ENCODE measurements around the gene SPRR2B. TPM values are rescaled to one million over a fixed set of nuclear protein-coding genes. Genes with fewer than 3 reads are reported as not detected.

Gene SPRR2B
- total and polyA plus RNA-seq, 9 of the 15 experiments (the other 6 are each of a cell fraction or from before 2014, with no cell fraction given): not detected

GRCh38 chr1:153040950-153041631, 30.3 kb downstream of the SPRR2B start, which contains the start of gene SPRR2D (continued):
- TF ChIP-seq ZBTB11 (CRISPR knock-in tag; IDR thresholded peaks at IDR 0.05): no peak
- TF ChIP-seq CXXC5 (CRISPR knock-in tag; IDR thresholded peaks at IDR 0.05): no peak
- no peak for TF ChIP-seq ZNF512 (tag; IDR thresholded peaks at IDR 0.05)
- no peak for TF ChIP-seq TOE1 (IDR thresholded peaks at IDR 0.05; ENCODE audit: borderline replicate concordance)
- no peak for TF ChIP-seq TOE1 (CRISPR knock-in tag; IDR thresholded peaks at IDR 0.05; ENCODE audit: borderline replicate concordance, low read depth)
- TF ChIP-seq RBM15 (IDR thresholded peaks at IDR 0.05; ENCODE audit: insufficient read depth, low read length): no peak
- no peak for TF ChIP-seq NR4A1 (CRISPR knock-in tag; IDR thresholded peaks at IDR 0.05)
- no peak for TF ChIP-seq NR4A1 (tag; IDR thresholded peaks at IDR 0.05)
- TF ChIP-seq RAD21 (CRISPR knock-in tag; conservative IDR thresholded peaks at IDR 0.05 in 1 of 2, IDR thresholded peaks at IDR 0.05 in 1 of 2): no peak
- TF ChIP-seq NBN (IDR thresholded peaks at IDR 0.05; ENCODE audit: low read depth): no peak
- TF ChIP-seq ELF2 (CRISPR knock-in tag; IDR thresholded peaks at IDR 0.05): no peak
- TF ChIP-seq WHSC1 (IDR thresholded peaks at IDR 0.05; ENCODE audit: low read length): no peak
- no peak for TF ChIP-seq ZNF277 (CRISPR knock-in tag; IDR thresholded peaks at IDR 0.05; ENCODE audit: borderline replicate concordance)
- TF ChIP-seq ARID3B (CRISPR knock-in tag; IDR thresholded peaks at IDR 0.05; ENCODE audit: borderline replicate concordance): no peak
- no peak for TF ChIP-seq MYBL2 (IDR thresholded peaks at IDR 0.05; ENCODE audit: low read depth)
- TF ChIP-seq MYBL2 (CRISPR knock-in tag; IDR thresholded peaks at IDR 0.05; ENCODE audit: borderline replicate concordance): no peak
- no peak for TF ChIP-seq NFRKB (IDR thresholded peaks at IDR 0.05; ENCODE audit: low read depth)
- no peak; the same call in 1 of the 2 replicates for TF ChIP-seq TEAD4 (IDR thresholded peaks at IDR 0.05; ENCODE audit: low read length)
- no peak for TF ChIP-seq TEAD4 (CRISPR knock-in tag; IDR thresholded peaks at IDR 0.05; ENCODE audit: borderline replicate concordance)
- no peak for TF ChIP-seq BDP1 (IDR thresholded peaks at IDR 0.05; ENCODE audit: insufficient read depth, insufficient read length)
- no peak for TF ChIP-seq FOXP1 (CRISPR knock-in tag; IDR thresholded peaks at IDR 0.05)
